GM19193 (cell line): Measurements from ENCODE around the gene OLFM4.

Experiments used
- POLR2A ChIP-seq: IDR thresholded peaks from 4 replicates; pipeline ENCODE4 v1.6.1; 2011; ENCODE audit not compliant: insufficient read depth, insufficient read length; ENCODE audit errors: extremely low read depth

Gene OLFM4

DNA sequence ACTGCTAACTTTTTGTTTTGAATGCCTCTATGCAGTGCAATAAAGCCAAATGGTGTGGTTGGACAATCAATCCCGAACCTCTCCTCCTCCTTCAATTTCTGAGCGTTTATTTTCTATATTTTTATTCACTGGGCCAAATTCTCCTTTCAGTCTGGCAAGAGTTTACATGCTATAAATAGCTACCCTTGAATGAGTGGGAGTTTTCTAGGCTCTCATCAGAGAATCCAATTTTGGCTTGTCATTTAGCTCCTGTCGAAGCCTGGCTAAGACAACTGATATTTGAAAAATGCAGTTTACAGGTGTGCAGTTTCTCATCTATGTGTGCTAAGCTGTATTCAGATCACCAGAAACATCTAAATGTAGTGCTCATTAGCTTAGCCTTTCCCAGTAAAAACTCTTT is 61.8 kb downstream of the OLFM4 start:
- no peak for TF ChIP-seq POLR2A

DNA sequence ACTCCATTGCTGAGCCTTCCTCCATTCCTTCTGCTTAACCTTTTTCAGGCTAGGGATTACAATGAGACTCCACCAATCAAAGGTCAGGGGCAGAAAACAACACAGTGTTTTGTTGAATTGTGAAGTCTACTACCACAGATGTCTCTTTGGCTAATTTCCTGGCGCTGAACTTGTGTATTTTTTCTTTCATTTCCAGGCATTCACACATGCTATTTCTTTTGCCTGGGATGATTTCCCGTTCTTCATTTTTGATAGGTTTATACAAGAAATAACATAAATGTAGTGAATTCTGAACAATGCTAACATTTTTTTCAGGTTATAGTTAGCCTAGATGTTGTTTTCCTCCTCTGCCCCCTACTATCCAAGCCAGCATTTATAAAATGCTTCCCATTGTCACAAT is 64.3 kb downstream of the OLFM4 start:
- TF ChIP-seq POLR2A, result no peak

DNA sequence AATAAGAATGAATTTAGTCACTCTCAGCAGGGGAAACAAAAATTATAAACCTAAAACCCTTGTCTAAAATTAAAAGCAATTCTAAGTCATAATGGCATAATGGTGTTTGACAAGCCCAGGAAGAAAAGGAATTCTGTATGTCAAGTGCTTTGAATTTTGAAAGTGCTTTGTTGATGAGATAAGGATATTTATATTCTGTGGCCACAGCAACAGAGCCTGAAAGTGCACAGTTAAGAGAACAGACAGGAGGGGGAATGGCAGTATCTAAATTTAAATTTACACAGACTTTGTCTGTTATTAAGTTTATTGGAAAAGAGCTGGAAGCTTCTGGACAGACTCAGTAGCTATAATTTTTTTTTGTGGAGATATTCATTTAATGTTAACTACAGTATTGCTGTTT is 69.8 kb downstream of the OLFM4 start:
- no peak for TF ChIP-seq POLR2A

DNA sequence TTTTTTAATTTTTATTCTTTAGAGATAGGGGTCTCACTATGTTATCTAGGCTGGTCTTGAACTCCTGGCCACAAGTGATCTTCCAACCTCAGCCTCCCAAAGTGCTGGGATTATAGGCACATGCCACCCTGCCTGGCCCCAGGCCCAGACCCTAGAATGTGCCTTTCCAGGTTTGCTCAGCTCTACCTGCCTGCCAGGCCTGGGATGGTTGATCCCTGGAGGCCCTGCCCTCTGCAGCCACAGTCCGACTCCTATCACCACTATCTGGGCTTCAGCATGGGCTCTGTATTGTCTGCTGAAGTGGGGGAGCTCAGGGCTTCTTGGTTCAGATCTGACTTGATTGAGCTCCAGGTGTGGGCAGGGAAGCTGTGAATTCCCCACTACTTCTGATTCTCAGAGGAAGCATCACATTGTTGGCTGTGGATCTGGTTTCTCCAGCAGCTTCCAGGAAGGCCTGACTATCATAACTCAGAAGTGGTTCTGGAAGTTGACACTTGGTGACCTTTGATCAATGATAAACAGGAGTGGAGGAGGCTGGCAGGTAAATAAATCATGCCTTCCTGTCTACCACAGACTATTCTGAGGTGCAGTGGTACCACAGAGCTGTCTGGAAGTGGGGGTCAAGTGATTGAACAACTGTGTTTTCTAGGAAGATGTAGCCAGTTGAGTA is 71.9 kb downstream of the OLFM4 start:
- no peak for TF ChIP-seq POLR2A
